Thyroid gland (tissue), 4 donors: ENCODE data around the gene SNX19.

Source experiments
- CTCF ChIP-seq, 6 experiments: fragments of 200-600 bp in 3 of 6; fragments of 450-650 bp in 3 of 6; sonication (generic) in 3 of 6; IDR thresholded peaks; one replicate each; pipeline ENCODE4 v1.5.1; 2016 to 2019; ENCODE audit warnings: antibody characterized with exemption in 6 of 6, mild to moderate bottlenecking in 2 of 6, inconsistent platforms in 1 of 6, moderate library complexity in 1 of 6
- POLR2A ChIP-seq, 2 donors: fragments of 450-650 bp; IDR thresholded peaks; one replicate each; pipeline ENCODE4 v1.6.1; 2017; ENCODE audit warnings: antibody characterized with exemption in 2 of 2, mild to moderate bottlenecking in 2 of 2, moderate library complexity in 1 of 2

DNA sequence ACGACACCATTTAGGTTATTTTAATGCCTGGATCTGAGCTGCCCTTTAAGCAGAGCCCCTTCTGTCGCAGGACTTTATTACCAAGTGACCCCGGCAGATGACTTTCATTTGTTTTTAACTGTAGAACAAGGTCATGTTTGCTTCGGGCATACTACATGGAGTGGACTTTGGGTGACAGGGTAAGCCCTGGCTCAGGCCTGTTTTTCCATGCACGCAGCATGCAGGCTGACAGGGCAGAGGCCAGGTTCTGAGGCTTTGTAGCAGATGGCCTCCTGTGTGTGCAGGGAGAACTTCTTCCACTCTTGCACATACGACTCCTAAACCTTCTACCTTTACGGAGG, 50.5 kb downstream of the SNX19 start:
- TF ChIP-seq CTCF (IDR thresholded peaks at IDR 0.05) (no peak), POLR2A (IDR thresholded peaks at IDR 0.05) (no peak)
